GM10266 (cell line): ENCODE measurements around the gene UNC45A.

Experiments used
- DNase-seq: peaks from one replicate; pipeline ENCODE4 v3.0.0; 2012; ENCODE audit errors: extremely low spot score
- CTCF ChIP-seq: IDR thresholded peaks from 2 replicates; pipeline ENCODE4 v1.5.1; 2012; ENCODE audit warnings: mild to moderate bottlenecking, low read depth; ENCODE audit not compliant: control insufficient read depth, insufficient read depth; ENCODE audit errors: missing control alignments

The UNC45A gene

DNA sequence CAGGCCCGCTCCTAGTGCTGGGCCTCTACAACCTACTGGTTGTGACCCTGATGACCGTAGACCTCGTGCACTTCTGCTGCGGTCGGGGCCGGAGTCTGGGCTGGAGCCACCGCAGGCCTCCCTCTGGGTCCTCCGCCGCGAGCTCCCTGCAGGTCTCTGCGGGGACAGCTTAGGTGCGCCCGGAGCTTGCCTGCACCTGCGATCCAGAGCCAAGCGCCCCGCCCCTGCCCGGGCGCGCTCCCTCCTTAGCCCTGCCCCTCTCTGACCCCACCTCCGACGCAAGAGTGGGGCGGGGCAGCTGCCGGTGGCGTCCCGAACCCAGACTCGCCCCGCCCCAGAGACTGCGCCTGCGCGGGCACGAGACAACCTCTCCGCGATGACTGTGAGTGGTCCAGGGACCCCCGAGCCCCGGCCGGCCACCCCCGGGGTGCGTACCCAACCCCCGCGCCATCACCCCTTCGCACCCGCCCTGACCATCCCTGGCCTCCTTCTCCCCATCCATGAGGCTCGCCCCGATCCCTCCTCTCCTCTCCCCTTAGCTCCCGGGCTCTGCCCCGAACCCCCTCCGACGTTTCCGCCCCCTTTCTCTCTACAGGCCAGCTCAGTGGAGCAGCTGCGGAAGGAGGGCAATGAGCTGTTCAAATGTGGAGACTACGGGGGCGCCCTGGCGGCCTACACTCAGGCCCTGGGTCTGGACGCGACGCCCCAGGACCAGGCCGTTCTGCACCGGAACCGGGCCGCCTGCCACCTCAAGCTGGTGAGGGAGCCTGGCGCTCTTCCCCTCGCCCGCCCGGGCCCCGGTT, at the start of gene UNC45A:
Gene UNC45A, plus strand, starts transcription at position 337 of the 803 bp plus-strand sequence. Its CDS starts 40 bp downstream, at position 377.
- no peak for TF ChIP-seq CTCF

GRCh38 chr15:90885432-90886290, 49.4 kb upstream of the UNC45A start:
- peak; percentile 85 for DNase-seq
- TF ChIP-seq CTCF, result peak; percentile 93

More for the DNA sequence above, at the start of gene UNC45A:
- peak; percentile 97 for DNase-seq

DNA sequence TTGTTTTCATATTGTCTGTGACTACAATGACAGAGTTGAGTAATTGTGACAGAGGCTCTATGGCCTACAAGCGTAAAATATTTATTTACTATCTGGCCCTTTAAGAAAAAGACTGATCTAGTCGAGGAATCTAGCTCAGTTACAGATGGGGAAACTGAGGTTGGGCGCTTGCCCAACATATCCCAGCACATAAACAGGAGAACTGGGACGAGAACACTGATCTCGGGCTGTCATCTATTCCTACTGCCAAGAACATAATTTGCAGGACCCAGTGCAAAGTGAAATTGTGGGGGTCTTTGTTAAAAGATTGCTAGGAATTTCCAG, 48.8 kb upstream of the UNC45A start:
- DNase-seq, result no peak
- no peak for TF ChIP-seq CTCF

DNA sequence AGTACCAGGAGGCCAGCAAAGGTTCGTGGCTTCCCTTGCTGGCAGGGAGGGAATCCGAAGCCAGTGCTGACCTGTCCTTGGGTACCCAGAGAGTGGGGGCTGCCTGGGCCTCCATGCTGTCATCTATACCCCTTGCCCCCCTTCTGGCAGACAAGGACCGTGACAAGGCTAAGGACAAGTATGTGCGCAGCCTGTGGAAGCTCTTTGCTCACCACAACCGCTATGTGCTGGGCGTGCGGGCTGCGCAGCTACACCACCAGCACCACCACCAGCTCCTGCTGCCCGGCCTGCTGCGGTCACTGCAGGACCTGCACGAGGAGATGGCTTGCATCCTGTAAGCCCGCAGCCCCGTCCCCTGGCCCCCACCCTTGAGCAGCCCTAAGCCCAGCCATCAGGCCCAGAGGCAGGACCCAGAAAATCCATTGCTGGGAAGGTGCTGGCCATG, 48.0 kb upstream of the UNC45A start:
- TF ChIP-seq CTCF, result no peak
- no peak for DNase-seq

GRCh38 chr15:90889313-90889730, 45.8 kb upstream of the UNC45A start:
- DNase-seq, result no peak
- TF ChIP-seq CTCF, result no peak

DNA sequence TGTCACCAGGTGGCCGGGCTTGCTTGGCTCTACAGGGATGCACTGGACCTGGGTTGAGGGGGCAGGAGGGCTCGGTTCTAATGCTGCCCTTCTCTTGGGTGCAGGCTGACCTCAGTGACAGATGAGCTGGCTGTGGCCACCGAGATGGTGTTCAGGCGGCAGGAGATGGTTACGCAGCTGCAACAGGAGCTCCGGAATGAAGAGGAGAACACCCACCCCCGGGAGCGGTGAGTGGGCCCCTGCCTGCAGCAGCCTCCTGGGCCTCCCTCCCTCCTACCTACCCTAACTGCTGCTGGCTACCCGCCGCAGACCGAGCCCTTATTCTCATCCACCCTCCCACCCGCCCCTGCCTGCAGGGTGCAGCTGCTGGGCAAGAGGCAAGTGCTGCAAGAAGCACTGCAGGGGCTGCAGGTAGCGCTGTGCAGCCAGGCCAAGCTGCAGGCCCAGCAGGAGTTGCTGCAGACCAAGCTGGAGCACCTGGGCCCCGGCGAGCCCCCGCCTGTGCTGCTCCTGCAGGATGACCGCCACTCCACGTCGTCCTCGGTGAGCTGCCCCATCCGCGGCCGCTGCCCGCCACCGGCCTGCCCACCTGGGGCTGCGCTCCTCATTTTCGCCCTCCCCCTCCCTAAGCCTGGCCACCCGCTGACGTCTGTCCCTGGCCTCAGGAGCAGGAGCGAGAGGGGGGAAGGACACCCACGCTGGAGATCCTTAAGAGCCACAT, 45.2 kb upstream of the UNC45A start:
- no peak for DNase-seq
- TF ChIP-seq CTCF, result no peak

DNA sequence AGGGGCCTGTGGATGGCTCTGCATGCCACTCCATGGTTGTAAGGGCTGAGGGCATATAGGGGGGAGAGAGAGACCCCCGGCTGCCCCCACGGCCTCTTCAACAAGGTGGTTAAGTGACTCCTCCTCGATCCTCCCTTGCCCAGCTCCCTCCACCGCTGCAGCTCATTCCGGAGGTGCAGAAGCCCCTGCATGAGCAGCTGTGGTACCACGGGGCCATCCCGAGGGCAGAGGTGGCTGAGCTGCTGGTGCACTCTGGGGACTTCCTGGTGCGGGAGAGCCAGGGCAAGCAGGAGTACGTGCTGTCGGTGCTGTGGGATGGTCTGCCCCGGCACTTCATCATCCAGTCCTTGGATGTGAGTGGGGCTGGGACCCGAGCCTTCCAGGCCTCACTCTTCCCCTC, 44.2 kb upstream of the UNC45A start:
- no peak for DNase-seq
- no peak for TF ChIP-seq CTCF
